IMR-90 (cell line): Measurements from ENCODE around the gene C15orf40. TPM values are rescaled to one million over a fixed set of nuclear protein-coding genes. Genes with fewer than 3 reads are reported as not detected.
A peak's percentile ranks its signal among the peaks of the same experiment; 100 is the strongest.

Experiments used
- ATAC-seq: fragments of 200-7000 bp; cut with Tn5 transposase; 2 replicates; pipeline ENCODE4 v1.9.1; 2020; ENCODE audit warnings: low read depth, mild to moderate bottlenecking, moderate library complexity
- BruUV-seq: library from RNA; stranded (reverse); fragments of 400-500 nt; replicated peaks from 2 replicates; lab custom pipeline; 2021; lab: Mats Ljungman, UMichigan
- CTCF ChIA-PET: fragments of 300-600 bp; formaldehyde crosslinking; extraction: SDS; loops from one replicate; lab custom pipeline; 2021; ENCODE audit warnings: antibody characterized with exemption; lab: Yijun Ruan, JAX
- POLR2A ChIA-PET: fragments of 300-600 bp; sonication (Branson Sonifier 250); formaldehyde crosslinking; loops from one replicate; lab custom pipeline; 2022; ENCODE audit warnings: antibody characterized with exemption; ENCODE audit not compliant: unreplicated experiment; lab: Charles Lee
- DNase-seq: peaks from one replicate; pipeline ENCODE4 v3.0.0; 2013
- H2AFZ ChIP-seq: replicated peaks from 2 replicates; pipeline ENCODE3; 2013; ENCODE audit warnings: low read length, mild to moderate bottlenecking; ENCODE audit not compliant: poor library complexity
- H2AK5ac ChIP-seq: 2 replicates; pipeline ENCODE4 v1.6.1; 2013; ENCODE audit warnings: low read depth, low read length, inconsistent platforms
- H2AK9ac ChIP-seq: replicated peaks from 2 replicates; pipeline ENCODE3; 2013; ENCODE audit warnings: mild to moderate bottlenecking, low read depth, low read length, moderate library complexity; ENCODE audit not compliant: poor library complexity
- H2BK120ac ChIP-seq: 2 replicates; pipeline ENCODE4 v1.6.1; 2013; ENCODE audit warnings: low read depth, low read length, inconsistent platforms
- H2BK15ac ChIP-seq: 3 replicates; pipeline ENCODE4 v1.6.1; 2013; ENCODE audit warnings: low read depth, low read length, inconsistent platforms
- H2BK20ac ChIP-seq: 2 replicates; pipeline ENCODE4 v1.6.1; 2013; ENCODE audit warnings: low read depth, mild to moderate bottlenecking, inconsistent platforms, low read length, moderate library complexity
- H2BK5ac ChIP-seq: 2 replicates; pipeline ENCODE4 v1.6.1; 2013; ENCODE audit warnings: mild to moderate bottlenecking, low read depth, low read length, inconsistent platforms; ENCODE audit not compliant: poor library complexity, severe bottlenecking
- H3K14ac ChIP-seq: replicated peaks from 2 replicates; pipeline ENCODE4 v1.6.1; 2013; ENCODE audit warnings: low read depth, low read length, inconsistent platforms
- H3K18ac ChIP-seq: 2 replicates; pipeline ENCODE4 v1.6.1; 2013; ENCODE audit warnings: low read depth, low read length, control low read depth
- H3K23ac ChIP-seq: 2 replicates; pipeline ENCODE4 v1.6.1; 2013; ENCODE audit warnings: low read depth, low read length, inconsistent platforms
- H3K27ac ChIP-seq: 2 replicates; pipeline ENCODE4 v1.5.1; 2013; ENCODE audit warnings: mild to moderate bottlenecking, control low read depth, low read length; ENCODE audit not compliant: insufficient read depth
- H3K27me3 ChIP-seq: 2 replicates; pipeline ENCODE4 v1.6.1; 2013; ENCODE audit warnings: low read length; ENCODE audit not compliant: control insufficient read depth, insufficient read depth
- H3K36me3 ChIP-seq: 2 replicates; pipeline ENCODE4 v1.6.1; 2013; ENCODE audit warnings: low read length, mixed read lengths; ENCODE audit not compliant: control insufficient read depth, insufficient read depth
- H3K4ac ChIP-seq: 2 replicates; pipeline ENCODE4 v1.6.1; 2013; ENCODE audit warnings: low read depth, low read length, inconsistent platforms
- H3K4me1 ChIP-seq: 2 replicates; pipeline ENCODE4 v1.6.1; 2013; ENCODE audit warnings: low read length, mixed read lengths; ENCODE audit not compliant: control insufficient read depth, insufficient read depth
- H3K4me2 ChIP-seq: 2 replicates; pipeline ENCODE4 v1.6.1; 2013; ENCODE audit warnings: low read depth, mild to moderate bottlenecking, control low read depth, low read length, moderate library complexity
- H3K4me3 ChIP-seq: 2 replicates; pipeline ENCODE4 v1.5.1; 2013; ENCODE audit warnings: low read depth, mild to moderate bottlenecking, control low read depth, low read length, moderate library complexity; ENCODE audit not compliant: insufficient read depth
- H3K56ac ChIP-seq: 2 replicates; pipeline ENCODE4 v1.6.1; 2013; ENCODE audit warnings: low read length, inconsistent platforms; ENCODE audit not compliant: insufficient read depth; ENCODE audit errors: extremely low read depth
- H3K79me1 ChIP-seq, 2 experiments: 2 replicates each; pipeline ENCODE4 v1.6.1; 2013; ENCODE audit warnings: low read length in 2 of 2, inconsistent platforms in 1 of 2, low read depth in 1 of 2
- H3K9ac ChIP-seq: 2 replicates; pipeline ENCODE4 v1.6.1; 2013; ENCODE audit warnings: low read depth, low read length, control low read depth
- H3K9me1 ChIP-seq: 2 replicates; pipeline ENCODE4 v1.6.1; 2013; ENCODE audit warnings: low read length, inconsistent platforms; ENCODE audit not compliant: insufficient read depth
- H3K9me3 ChIP-seq: 2 replicates; pipeline ENCODE4 v1.6.1; 2013; ENCODE audit warnings: low read length; ENCODE audit not compliant: control insufficient read depth, insufficient read depth
- H4K20me1 ChIP-seq: 2 replicates; pipeline ENCODE4 v1.6.1; 2013; ENCODE audit warnings: low read length, inconsistent platforms; ENCODE audit not compliant: insufficient read depth
- H4K5ac ChIP-seq: 2 replicates; pipeline ENCODE4 v1.6.1; 2013; ENCODE audit warnings: mild to moderate bottlenecking, low read depth, low read length, control low read depth
- H4K8ac ChIP-seq, 2 experiments: 2 replicates each; pipeline ENCODE4 v1.6.1; 2013; ENCODE audit warnings: low read depth in 2 of 2, low read length in 2 of 2, control low read depth in 1 of 2, inconsistent platforms in 1 of 2
- H4K91ac ChIP-seq: 2 replicates; pipeline ENCODE4 v1.6.1; 2013; ENCODE audit warnings: low read depth, low read length, inconsistent platforms; ENCODE audit not compliant: insufficient read depth
- BHLHE40 ChIP-seq: fragments of 150-350 bp; IDR thresholded peaks from 2 replicates; pipeline ENCODE4 v1.6.1; 2016; ENCODE audit warnings: mild to moderate bottlenecking, low read depth, low read length
- CEBPB ChIP-seq: IDR thresholded peaks from 2 replicates; pipeline ENCODE4 v1.6.1; 2012; ENCODE audit warnings: low read depth, low read length, improper control_type of control experiment
- ELK1 ChIP-seq: fragments of 150-350 bp; IDR thresholded peaks from 2 replicates; pipeline ENCODE4 v1.6.1; 2016; ENCODE audit warnings: low read depth, mild to moderate bottlenecking, low read length, moderate library complexity, borderline replicate concordance
- FOS ChIP-seq: fragments of 150-350 bp; IDR thresholded peaks from 2 replicates; pipeline ENCODE4 v1.6.1; 2016; ENCODE audit warnings: low read depth, low read length
- MAFK ChIP-seq: IDR thresholded peaks from 2 replicates; pipeline ENCODE4 v1.6.1; 2012; ENCODE audit warnings: low read depth, low read length, improper control_type of control experiment
- MXI1 ChIP-seq: IDR thresholded peaks from 2 replicates; pipeline ENCODE4 v1.6.1; 2012; ENCODE audit warnings: low read depth, mild to moderate bottlenecking, low read length, moderate library complexity, borderline replicate concordance
- RFX5 ChIP-seq: IDR thresholded peaks from 2 replicates; pipeline ENCODE4 v1.8.0; 2012; ENCODE audit warnings: low read depth, mild to moderate bottlenecking, low read length, moderate library complexity
- dilution Hi-C: fragments of 300-500 bp; cut with HindIII; formaldehyde crosslinking; loops from one replicate; pipeline ENCODE4 v1.14.3; 2018; ENCODE audit warnings: low sequenced_read_pairs; ENCODE audit not compliant: unreplicated experiment
- in situ Hi-C: fragments of 300-500 bp; cut with MboI; formaldehyde crosslinking; loops from 3 replicates; pipeline ENCODE4 v1.14.3; 2019; ENCODE audit warnings: low sequenced_read_pairs, inconsistent platforms, mixed read lengths
- intact Hi-C: fragments of 100-400 bp; cut with micrococcal nuclease; formaldehyde crosslinking; loops from 2 replicates; pipeline ENCODE4 v1.10.0; 2022
- polyA plus RNA-seq, 3 experiments: library from polyadenylated mRNA; depleted of rRNA; stranded (reverse); fragments of >200 nt; gene quantifications; 2 replicates each; pipeline ENCODE4 v1.2.3, GENCODE V29; 2012; ENCODE audit warnings: low replicate concordance in 1 of 3
- total RNA-seq: library from RNA; depleted of rRNA; stranded (reverse); fragments of >200 nt; gene quantifications from 2 replicates; pipeline ENCODE4 v1.2.3, GENCODE V29; 2012

The C15orf40 gene
- total and polyA plus RNA-seq, 2 of the 4 experiments (the other 2 are of a cell fraction): 7.0 to 10.7 TPM

GRCh38 chr15:83053151-83053550 lies 41.7 kb upstream of the C15orf40 start:
- peaks cover 32 to 50% of the 10 kb centered on the region in 2 experiments for H3K79me1 ChIP-seq
- H2AK9ac ChIP-seq: no peak overlapping the region
- TF ChIP-seq MAFK: no peak
- no peak for TF ChIP-seq ELK1
- TF ChIP-seq BHLHE40: no peak
- TF ChIP-seq RFX5: no peak
- TF ChIP-seq FOS: peak; percentile 37; the same call in 1 of the 2 replicates
- no peak; the same call in 1 of the 2 replicates for TF ChIP-seq CEBPB
- no peak for TF ChIP-seq MXI1
- H3K14ac ChIP-seq: no peak overlapping the region
- H3K4me2 ChIP-seq: no peak overlapping the region
- no peak overlapping the region for H2BK15ac ChIP-seq
- no peak overlapping the region for H2AK5ac ChIP-seq
- H3K4me3 ChIP-seq: no peak overlapping the region
- no peak overlapping the region for H4K8ac ChIP-seq
- H3K9me3 ChIP-seq: no peaks in the 10 kb centered on the region
- POLR2A ChIA-PET: no interaction called here
- H3K4ac ChIP-seq: no peak overlapping the region
- H4K5ac ChIP-seq: no peak overlapping the region
- H3K9ac ChIP-seq: no peak overlapping the region
- H2AFZ ChIP-seq: no peak overlapping the region
- H3K56ac ChIP-seq: no peak overlapping the region
- DNase-seq (peak; percentile 86), ATAC-seq (peak; percentile 60)
- intact Hi-C loops (no loop called here), dilution Hi-C loops (no loop called here), in situ Hi-C loops (no loop called here)
- H3K9me1 ChIP-seq: no peaks in the 10 kb centered on the region
- H2BK120ac ChIP-seq: no peak overlapping the region
- H3K27me3 ChIP-seq: no peaks in the 10 kb centered on the region
- H4K20me1 ChIP-seq: peaks cover 26% of the 10 kb centered on the region
- CTCF ChIA-PET: no interaction called here
- H2BK5ac ChIP-seq: no peak overlapping the region
- H4K91ac ChIP-seq: no peak overlapping the region
- peaks cover 17% of the 10 kb centered on the region for H3K36me3 ChIP-seq
- no TSS peak for BruUV-seq
- H3K18ac ChIP-seq: no peak overlapping the region
- no peak overlapping the region for H3K27ac ChIP-seq
- H2BK20ac ChIP-seq: no peak overlapping the region
- no peak overlapping the region for H3K23ac ChIP-seq
- peaks cover 2% of the 10 kb centered on the region; the same call in 1 of the 2 replicates for H3K4me1 ChIP-seq
